ENCODE measurements around the gene HDGFL2. TPM values are rescaled to one million over a fixed set of nuclear protein-coding genes. Genes with fewer than 3 reads are reported as not detected.

The HDGFL2 gene
- total RNA-seq, 4 donors from 2014 or later: 15.5 to 39.7 (median 26.9) TPM

DNA sequence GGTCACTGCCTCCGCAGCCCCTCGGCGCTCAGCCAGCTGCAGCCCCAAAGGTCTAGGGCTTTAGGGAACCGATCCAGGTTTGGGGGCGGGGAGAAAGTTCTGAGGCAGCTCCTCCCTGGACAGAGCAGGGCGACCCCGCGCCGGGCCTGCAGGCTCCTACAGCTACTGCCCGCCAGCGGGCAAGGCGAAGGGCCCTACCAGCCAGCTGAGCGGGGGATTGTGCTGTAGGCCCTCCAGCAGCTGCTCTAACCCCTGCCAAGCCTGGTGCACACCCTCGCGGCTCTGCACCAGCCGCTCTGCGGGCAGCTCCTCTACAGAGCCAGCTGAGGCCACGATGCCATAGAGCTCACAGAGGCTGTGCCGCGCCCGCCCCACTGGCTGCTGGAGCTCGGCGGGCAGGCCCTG lies 32.2 kb downstream of the HDGFL2 start:
- no peak for TF ChIP-seq CTCF (IDR thresholded peaks at IDR 0.05; ENCODE audit: low read depth)

DNA sequence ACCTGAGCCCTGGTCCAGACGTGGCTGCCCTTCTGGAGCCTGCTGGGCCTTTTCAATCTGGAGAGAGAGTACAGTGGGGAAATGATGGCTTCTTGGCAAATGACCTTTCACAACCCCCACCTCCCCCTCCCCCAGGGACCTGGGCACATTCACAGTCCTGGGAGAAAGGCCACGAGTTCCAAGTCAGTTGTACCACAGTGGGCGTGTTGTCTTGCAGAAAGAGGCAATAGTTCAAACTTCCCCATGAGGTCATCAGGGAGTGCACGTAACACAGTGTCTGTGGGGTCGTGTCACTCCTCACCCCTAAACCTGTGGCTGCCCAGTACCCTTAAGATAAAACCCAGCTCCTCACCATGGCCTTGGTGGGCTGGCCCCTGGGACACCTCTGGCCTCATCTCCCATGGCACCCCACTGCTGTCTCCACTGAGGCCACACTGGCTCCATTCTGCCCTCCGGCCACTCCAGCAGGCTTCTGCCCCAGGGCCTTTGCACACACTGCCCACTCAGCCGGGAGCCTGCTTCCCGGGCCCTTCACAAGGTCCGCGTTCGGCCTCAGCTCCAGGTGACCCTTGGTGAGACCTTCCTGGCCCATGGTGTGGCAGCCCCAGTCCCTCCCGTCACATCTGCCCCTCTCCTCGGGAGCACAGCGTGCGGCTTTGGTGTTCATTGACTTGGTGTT lies 32.9 kb downstream of the HDGFL2 start:
- no peak for TF ChIP-seq CTCF (IDR thresholded peaks at IDR 0.05; ENCODE audit: low read depth)

DNA sequence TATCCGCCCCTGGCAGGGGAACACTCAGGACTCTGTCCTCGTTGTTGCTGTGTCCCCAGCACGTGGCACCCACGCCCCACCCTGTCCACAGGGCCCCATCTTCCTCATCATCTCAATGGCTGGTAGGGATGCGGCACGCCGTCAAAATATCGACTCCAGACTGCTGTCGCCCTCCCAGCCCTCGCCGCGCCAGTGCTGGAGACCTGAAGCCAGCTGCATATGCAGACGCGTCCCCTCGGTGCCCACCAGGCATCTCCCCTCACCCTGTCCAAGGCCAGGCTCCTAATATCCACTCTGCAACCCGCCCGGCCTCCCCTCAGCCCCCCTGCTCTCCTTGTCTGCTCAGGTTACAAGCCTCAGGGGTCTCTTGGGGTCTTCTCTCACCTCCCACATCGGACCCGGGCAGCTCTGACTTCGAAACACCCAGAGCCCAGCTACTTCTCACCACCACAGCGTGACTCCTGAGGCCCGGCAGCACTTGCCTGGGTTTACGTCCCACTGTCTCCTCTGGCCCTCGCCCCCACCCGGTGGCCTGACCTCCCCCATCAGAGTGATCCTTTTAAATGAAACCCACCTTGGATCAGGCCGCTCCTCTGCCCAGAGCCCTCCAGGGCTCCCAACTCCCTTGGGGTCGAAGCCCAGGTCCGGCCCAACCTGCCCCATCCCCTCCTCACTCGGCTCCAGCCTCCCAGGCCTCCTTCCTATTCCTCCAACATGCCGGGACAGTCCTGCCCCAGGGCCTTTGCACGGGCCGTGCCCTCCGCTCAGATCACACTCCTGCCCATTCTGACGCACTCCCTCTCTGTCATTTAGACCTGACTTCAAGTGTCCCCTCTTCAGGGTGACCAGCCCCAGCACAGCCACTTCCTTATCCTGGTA lies 33.7 kb downstream of the HDGFL2 start:
- TF ChIP-seq CTCF (IDR thresholded peaks at IDR 0.05; ENCODE audit: low read depth): no peak

- no peak for TF ChIP-seq CTCF (IDR thresholded peaks at IDR 0.05; ENCODE audit: low read depth)
Measured at GRCh38 chr19:4506449-4507149, 34.5 kb downstream of the HDGFL2 start.

GRCh38 chr19:4507150-4507452 lies 35.0 kb downstream of the HDGFL2 start:
- no peak for TF ChIP-seq CTCF (IDR thresholded peaks at IDR 0.05; ENCODE audit: low read depth)

- no peak for TF ChIP-seq CTCF (IDR thresholded peaks at IDR 0.05; ENCODE audit: low read depth)
Measured at GRCh38 chr19:4507804-4508203, 35.7 kb downstream of the HDGFL2 start.

GRCh38 chr19:4508698-4509097 lies 36.6 kb downstream of the HDGFL2 start:
- TF ChIP-seq CTCF (IDR thresholded peaks at IDR 0.05; ENCODE audit: low read depth): no peak

Data from subcutaneous adipose tissue (tissue), 4 donors.